Vagina (tissue), 2 donors: Measurements from ENCODE around the gene KRTAP2-1. TPM values are rescaled to one million over a fixed set of nuclear protein-coding genes. Genes with fewer than 3 reads are reported as not detected.

Source experiments
- DNase-seq, 2 donors: peaks; one replicate each; pipeline ENCODE4 v3.0.0-alpha.2; 2017; ENCODE audit errors: extremely low spot score in 2 of 2
- H3K27ac ChIP-seq: fragments of 200-600 bp; sonication (generic); one replicate; pipeline ENCODE4 v1.5.1; 2019
- H3K27me3 ChIP-seq: fragments of 200-600 bp; sonication (generic); one replicate; pipeline ENCODE4 v1.5.1; 2019
- H3K36me3 ChIP-seq, 2 donors: fragments of 200-600 bp; sonication (generic); one replicate each; pipeline ENCODE4 v1.5.1; 2017 to 2019
- H3K4me1 ChIP-seq: fragments of 200-600 bp; sonication (generic); one replicate; pipeline ENCODE4 v1.5.1; 2019
- H3K4me3 ChIP-seq, 2 donors: fragments of 200-600 bp; sonication (generic); 1 replicate in 1 of 2; 2 replicates in 1 of 2; pipeline ENCODE4 v1.5.1; 2016 to 2019
- H3K9me3 ChIP-seq: fragments of 200-600 bp; sonication (generic); one replicate; pipeline ENCODE4 v1.5.1; 2019
- POLR2A ChIP-seq, 2 donors: fragments of 450-650 bp; IDR thresholded peaks; one replicate each; pipeline ENCODE4 v1.6.1; 2017; ENCODE audit warnings: antibody characterized with exemption in 2 of 2, mild to moderate bottlenecking in 2 of 2, moderate library complexity in 2 of 2
- POLR2AphosphoS5 ChIP-seq, 2 donors: sonication (generic); formaldehyde crosslinking; IDR thresholded peaks; one replicate each; pipeline ENCODE4 v1.9.0; 2017; ENCODE audit warnings: antibody characterized with exemption in 2 of 2, mild to moderate bottlenecking in 2 of 2, low read depth in 1 of 2; ENCODE audit not compliant: insufficient read depth in 1 of 2
- intact Hi-C: fragments of 100-400 bp; cut with DNase I; formaldehyde crosslinking; loops from one replicate; pipeline ENCODE4 v1.15.1; 2023
- total RNA-seq: library from RNA; depleted of rRNA; stranded (reverse); fragments of >200 nt; gene quantifications from one replicate; pipeline ENCODE4 v1.2.3, GENCODE V29; 2016
- TF ChIP-seq, protein P1 (sequence below), 3 experiments: fragments of 450-650 bp in 2 of 3; fragments of 200-600 bp in 1 of 3; sonication (generic) in 1 of 3; IDR thresholded peaks; one replicate each; pipeline ENCODE4 v1.5.1; 2017 to 2019; ENCODE audit warnings: antibody characterized with exemption in 3 of 3, mild to moderate bottlenecking in 2 of 3, moderate library complexity in 2 of 3

Gene KRTAP2-1
- total RNA-seq, 1 donor from 2014 or later, result not detected

DNA sequence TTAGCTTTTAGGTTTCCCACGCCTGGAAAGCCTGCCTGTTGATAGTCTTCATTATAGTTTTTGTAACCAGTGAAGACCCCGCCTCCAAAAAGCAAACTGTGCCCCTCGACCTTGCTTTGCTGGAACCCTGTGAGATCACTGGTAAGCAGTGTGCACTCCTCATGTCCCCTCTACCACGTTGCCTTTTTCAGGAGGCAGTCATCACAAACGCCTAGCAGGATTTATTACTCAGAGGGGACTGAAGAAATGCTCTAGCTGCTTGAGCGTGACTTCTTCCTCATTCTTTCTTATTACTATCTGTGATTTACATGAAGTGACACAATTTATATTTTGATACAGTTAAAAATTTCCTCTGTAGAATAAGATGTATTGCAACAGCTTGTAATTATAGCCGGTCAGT lies 31.7 kb downstream of the KRTAP2-1 start:
- no peak overlapping the region for H3K27ac ChIP-seq
- intact Hi-C loops, result no loop called here
- DNase-seq, result no peak
- peaks cover 7% of the 10 kb centered on the region for H3K4me1 ChIP-seq
- H3K4me3 ChIP-seq, result no peak overlapping the region
- no peaks in the 10 kb centered on the region for H3K27me3 ChIP-seq
- H3K9me3 ChIP-seq, result no peaks in the 10 kb centered on the region
- no peaks in the 10 kb centered on the region for H3K36me3 ChIP-seq
- TF ChIP-seq POLR2A (IDR thresholded peaks at IDR 0.05) (no peak), POLR2AphosphoS5 (IDR thresholded peaks at IDR 0.05; ENCODE audit: insufficient read depth in 1 of 2, low read depth in 1 of 2) (no peak)
- TF ChIP-seq, protein P1, sequence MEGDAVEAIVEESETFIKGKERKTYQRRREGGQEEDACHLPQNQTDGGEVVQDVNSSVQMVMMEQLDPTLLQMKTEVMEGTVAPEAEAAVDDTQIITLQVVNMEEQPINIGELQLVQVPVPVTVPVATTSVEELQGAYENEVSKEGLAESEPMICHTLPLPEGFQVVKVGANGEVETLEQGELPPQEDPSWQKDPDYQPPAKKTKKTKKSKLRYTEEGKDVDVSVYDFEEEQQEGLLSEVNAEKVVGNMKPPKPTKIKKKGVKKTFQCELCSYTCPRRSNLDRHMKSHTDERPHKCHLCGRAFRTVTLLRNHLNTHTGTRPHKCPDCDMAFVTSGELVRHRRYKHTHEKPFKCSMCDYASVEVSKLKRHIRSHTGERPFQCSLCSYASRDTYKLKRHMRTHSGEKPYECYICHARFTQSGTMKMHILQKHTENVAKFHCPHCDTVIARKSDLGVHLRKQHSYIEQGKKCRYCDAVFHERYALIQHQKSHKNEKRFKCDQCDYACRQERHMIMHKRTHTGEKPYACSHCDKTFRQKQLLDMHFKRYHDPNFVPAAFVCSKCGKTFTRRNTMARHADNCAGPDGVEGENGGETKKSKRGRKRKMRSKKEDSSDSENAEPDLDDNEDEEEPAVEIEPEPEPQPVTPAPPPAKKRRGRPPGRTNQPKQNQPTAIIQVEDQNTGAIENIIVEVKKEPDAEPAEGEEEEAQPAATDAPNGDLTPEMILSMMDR (IDR thresholded peaks at IDR 0.05), result no peak

DNA sequence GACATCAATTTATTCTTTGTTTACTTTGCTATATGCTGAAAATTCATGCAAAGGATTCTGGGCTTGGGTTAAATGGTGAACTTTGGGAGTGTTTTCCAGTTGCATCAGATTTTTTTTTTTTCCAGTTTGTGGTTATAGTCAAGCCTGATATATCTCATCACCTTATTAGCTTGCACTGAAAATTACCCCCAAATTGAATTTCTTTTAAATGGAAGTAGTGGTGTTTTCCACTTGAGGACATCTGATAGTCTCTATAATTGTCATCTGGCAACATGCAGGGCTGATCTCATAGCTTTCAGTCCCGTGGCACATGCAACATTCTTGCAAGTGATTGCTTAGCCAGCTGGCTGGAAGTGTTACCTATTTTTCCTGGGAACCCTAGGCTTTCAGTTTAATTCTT lies 33.5 kb downstream of the KRTAP2-1 start:
- intact Hi-C loops, result no loop called here
- Histone ChIP-seq H3K9me3 (no peaks in the 10 kb centered on the region), H3K4me3 (no peak overlapping the region), H3K27ac (peak overlapping the region; percentile 73), H3K27me3 (no peaks in the 10 kb centered on the region), H3K36me3 (no peaks in the 10 kb centered on the region), H3K4me1 (peaks cover 7% of the 10 kb centered on the region)
- DNase-seq, result no peak
- TF ChIP-seq POLR2A (IDR thresholded peaks at IDR 0.05) (no peak), POLR2AphosphoS5 (IDR thresholded peaks at IDR 0.05; ENCODE audit: insufficient read depth in 1 of 2, low read depth in 1 of 2) (no peak)
- TF ChIP-seq, protein P1 (IDR thresholded peaks at IDR 0.05), result no peak

DNA sequence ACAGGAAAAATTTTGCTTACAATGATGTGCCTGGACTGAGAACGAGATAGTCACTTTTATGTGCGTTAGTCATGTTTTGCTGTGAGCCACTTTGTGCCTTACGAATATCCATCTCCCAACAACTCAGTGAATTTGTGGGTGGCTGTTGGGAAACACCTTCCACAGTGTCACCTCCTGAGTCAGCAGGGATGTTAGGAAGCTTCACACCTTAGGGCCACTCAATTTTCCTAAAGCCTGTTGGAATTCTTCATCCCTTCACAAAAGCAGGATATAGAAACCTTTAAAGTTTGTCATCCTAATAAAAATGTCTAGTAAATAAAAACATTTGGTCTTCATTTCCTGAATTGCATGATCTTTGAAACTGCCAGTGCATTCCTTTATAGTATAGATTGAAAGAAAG lies 33.9 kb downstream of the KRTAP2-1 start:
- Histone ChIP-seq H3K4me1 (peaks cover 7% of the 10 kb centered on the region), H3K27me3 (no peaks in the 10 kb centered on the region), H3K36me3 (no peaks in the 10 kb centered on the region), H3K4me3 (no peak overlapping the region), H3K27ac (peak overlapping the region; percentile 73), H3K9me3 (no peaks in the 10 kb centered on the region)
- intact Hi-C loops, result no loop called here
- TF ChIP-seq, protein P1 (IDR thresholded peaks at IDR 0.05), result no peak
- TF ChIP-seq POLR2AphosphoS5 (IDR thresholded peaks at IDR 0.05; ENCODE audit: insufficient read depth in 1 of 2, low read depth in 1 of 2), result no peak
- no peak for TF ChIP-seq POLR2A (IDR thresholded peaks at IDR 0.05)
- DNase-seq, result no peak

DNA sequence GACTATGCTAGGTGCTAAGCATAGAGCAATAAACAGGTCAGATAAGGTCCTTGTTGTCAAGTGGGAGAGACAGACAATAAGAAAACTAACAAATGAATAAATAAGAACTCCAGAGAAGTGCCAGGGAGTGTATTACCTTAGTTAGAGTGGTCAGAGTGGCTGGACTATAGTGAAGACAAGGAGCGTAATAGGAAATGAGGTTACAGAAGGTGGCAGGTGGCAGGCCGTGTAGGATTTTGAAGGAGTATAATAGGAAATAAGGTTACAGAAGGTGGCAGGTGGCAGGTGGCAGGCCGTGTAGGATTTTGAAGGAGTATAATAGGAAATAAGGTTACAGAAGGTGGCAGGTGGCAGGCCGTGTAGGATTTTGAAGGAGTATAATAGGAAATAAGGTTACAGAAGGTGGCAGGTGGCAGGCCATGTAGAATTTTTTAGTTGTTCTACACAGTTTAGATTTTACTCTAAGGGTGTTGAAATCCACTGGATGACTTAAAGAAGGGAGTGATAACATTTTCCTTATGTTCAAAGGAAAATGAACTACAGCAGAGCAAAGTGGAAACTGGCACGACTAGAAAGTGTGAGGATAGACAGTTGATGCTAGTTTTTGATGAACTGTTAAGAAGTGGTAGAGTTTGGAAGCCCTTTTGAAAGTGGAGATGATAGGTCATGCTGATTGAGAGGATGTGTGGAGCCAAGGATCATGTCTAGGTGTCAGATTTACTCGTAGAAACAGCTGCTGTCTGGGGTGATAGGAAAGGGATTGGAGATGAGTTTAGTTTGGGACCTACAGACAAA lies 34.6 kb downstream of the KRTAP2-1 start:
- Histone ChIP-seq H3K27ac (peak overlapping the region; percentile 73), H3K4me3 (no peak overlapping the region), H3K36me3 (no peaks in the 10 kb centered on the region), H3K27me3 (no peaks in the 10 kb centered on the region), H3K4me1 (peaks cover 7% of the 10 kb centered on the region), H3K9me3 (no peaks in the 10 kb centered on the region)
- no peak for DNase-seq
- intact Hi-C loops, result no loop called here
- no peak for TF ChIP-seq POLR2A (IDR thresholded peaks at IDR 0.05)
- no peak for TF ChIP-seq POLR2AphosphoS5 (IDR thresholded peaks at IDR 0.05; ENCODE audit: insufficient read depth in 1 of 2, low read depth in 1 of 2)
- TF ChIP-seq, protein P1 (IDR thresholded peaks at IDR 0.05), result no peak

DNA sequence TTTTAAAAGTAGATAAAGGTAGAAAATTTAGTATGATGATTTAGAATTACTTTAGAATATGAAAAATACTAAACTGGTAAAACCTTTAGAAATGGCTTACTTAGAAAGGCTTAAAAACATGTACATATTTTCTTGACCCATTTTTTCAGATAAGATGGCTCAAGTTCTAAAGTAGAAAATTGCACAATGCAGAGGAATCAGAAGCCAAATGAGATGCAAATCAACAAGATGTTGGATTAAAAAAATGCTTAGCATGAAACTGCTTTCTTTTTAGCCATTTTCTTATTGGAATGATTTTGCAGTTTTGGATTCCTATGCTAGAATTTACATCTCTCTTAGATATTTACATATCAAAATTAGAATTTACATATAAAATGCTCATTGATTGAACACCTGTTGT lies 36.7 kb downstream of the KRTAP2-1 start:
- Histone ChIP-seq H3K36me3 (no peaks in the 10 kb centered on the region), H3K4me3 (no peak overlapping the region), H3K27me3 (no peaks in the 10 kb centered on the region), H3K27ac (no peak overlapping the region), H3K4me1 (peaks cover 7% of the 10 kb centered on the region), H3K9me3 (no peaks in the 10 kb centered on the region)
- DNase-seq, result no peak
- intact Hi-C loops, result no loop called here
- TF ChIP-seq POLR2A (IDR thresholded peaks at IDR 0.05) (no peak), POLR2AphosphoS5 (IDR thresholded peaks at IDR 0.05; ENCODE audit: insufficient read depth in 1 of 2, low read depth in 1 of 2) (no peak)
- TF ChIP-seq, protein P1 (IDR thresholded peaks at IDR 0.05), result no peak
